SK-N-SH (cell line): ENCODE measurements around the gene WDR77.

Experiments
- CTCF ChIP-seq: fragments of 200-600 bp; sonication (generic); IDR thresholded peaks from 2 replicates; pipeline ENCODE4 v1.6.1; 2017; ENCODE audit warnings: antibody characterized with exemption, mild to moderate bottlenecking, moderate library complexity
- EZH2phosphoT487 ChIP-seq: fragments of 200-600 bp; sonication (generic); IDR thresholded peaks from 2 replicates; pipeline ENCODE4 v1.6.1; 2017; ENCODE audit warnings: low read depth, mixed run types, mild to moderate bottlenecking, antibody characterized with exemption, moderate library complexity, borderline replicate concordance
- FOXM1 ChIP-seq: IDR thresholded peaks from 2 replicates; pipeline ENCODE4 v1.4.0; 2012; ENCODE audit warnings: low read depth, mild to moderate bottlenecking
- JUND ChIP-seq: IDR thresholded peaks from 2 replicates; pipeline ENCODE4 v1.4.0; 2012
- POLR2AphosphoS5 ChIP-seq: IDR thresholded peaks from 2 replicates; pipeline ENCODE4 v1.6.1; 2012; ENCODE audit warnings: low read depth, low read length
- RAD21 ChIP-seq: IDR thresholded peaks from 2 replicates; pipeline ENCODE4 v1.6.1; 2012; ENCODE audit warnings: mild to moderate bottlenecking, low read length
- REST ChIP-seq: IDR thresholded peaks from 2 replicates; pipeline ENCODE4 v1.6.1; 2012; ENCODE audit warnings: mild to moderate bottlenecking, low read depth, low read length, moderate library complexity
- RFX5 ChIP-seq: IDR thresholded peaks from 2 replicates; pipeline ENCODE4 v1.6.1; 2012; ENCODE audit warnings: mild to moderate bottlenecking, improper control_type of control experiment, low read length
- TCF12 ChIP-seq: IDR thresholded peaks from 2 replicates; pipeline ENCODE4 v1.4.0; 2012
- YY1 ChIP-seq: IDR thresholded peaks from 2 replicates; pipeline ENCODE4 v1.4.0; 2012; ENCODE audit warnings: low read depth, mild to moderate bottlenecking

- no peak for TF ChIP-seq CTCF
- no peak for TF ChIP-seq POLR2AphosphoS5
- TF ChIP-seq JUND: no peak
- no peak for TF ChIP-seq REST
- TF ChIP-seq TCF12: no peak
- no peak for TF ChIP-seq RFX5
- TF ChIP-seq RAD21: no peak
- no peak for TF ChIP-seq YY1
- no peak for TF ChIP-seq FOXM1
- TF ChIP-seq EZH2phosphoT487: no peak
Measured at GRCh38 chr1:111461765-111462164, 12.7 kb upstream of the WDR77 start.
